ENCODE data around the gene TANC2. TPM values are rescaled to one million over a fixed set of nuclear protein-coding genes. Genes with fewer than 3 reads are reported as not detected.

TANC2 gene
- total RNA-seq, 1 experiment from 2014 or later: 18.6 TPM

DNA sequence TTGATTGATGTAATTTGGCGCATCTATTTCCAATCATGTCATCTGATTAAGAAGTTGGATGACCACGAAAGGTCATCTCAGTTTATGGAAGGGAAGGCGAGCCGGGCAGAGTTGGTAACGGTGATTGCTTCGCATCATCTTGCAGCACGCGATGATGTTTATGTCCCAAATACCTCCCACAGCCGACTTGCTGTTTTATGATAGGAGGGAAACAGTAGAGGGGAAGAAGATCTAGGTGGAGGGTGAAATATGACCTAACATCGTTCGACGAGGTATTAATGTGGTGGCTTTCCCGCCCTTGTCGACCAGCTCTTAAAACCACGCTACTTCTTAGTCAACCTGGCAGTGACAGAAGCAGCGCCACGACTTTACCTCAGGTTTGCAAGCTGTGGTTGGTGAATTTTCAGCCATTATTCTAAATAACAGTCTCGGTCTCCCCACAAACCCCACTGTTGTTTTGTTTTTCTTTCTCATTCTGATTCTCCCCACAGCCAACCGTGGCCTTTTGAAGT, 805 bp upstream of the TANC2 start:
- H3K4me1 Mint-ChIP-seq: peaks cover 32% of the 10 kb centered on the region
- TF ChIP-seq TEAD4 (CRISPR knock-in tag; IDR thresholded peaks at IDR 0.05) (no peak), MLX (CRISPR knock-in tag; IDR thresholded peaks at IDR 0.05) (no peak), ZNF281 (CRISPR knock-in tag; IDR thresholded peaks at IDR 0.05) (no peak), CREB1 (CRISPR knock-in tag; IDR thresholded peaks at IDR 0.05) (no peak), NR3C1 (CRISPR knock-in tag; conservative IDR thresholded peaks at IDR 0.05; ENCODE audit: low read depth) (no peak)
- TF ChIP-seq, protein P1, sequence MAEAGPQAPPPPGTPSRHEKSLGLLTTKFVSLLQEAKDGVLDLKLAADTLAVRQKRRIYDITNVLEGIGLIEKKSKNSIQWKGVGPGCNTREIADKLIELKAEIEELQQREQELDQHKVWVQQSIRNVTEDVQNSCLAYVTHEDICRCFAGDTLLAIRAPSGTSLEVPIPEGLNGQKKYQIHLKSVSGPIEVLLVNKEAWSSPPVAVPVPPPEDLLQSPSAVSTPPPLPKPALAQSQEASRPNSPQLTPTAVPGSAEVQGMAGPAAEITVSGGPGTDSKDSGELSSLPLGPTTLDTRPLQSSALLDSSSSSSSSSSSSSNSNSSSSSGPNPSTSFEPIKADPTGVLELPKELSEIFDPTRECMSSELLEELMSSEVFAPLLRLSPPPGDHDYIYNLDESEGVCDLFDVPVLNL (CRISPR knock-in tag; IDR thresholded peaks at IDR 0.05; ENCODE audit: borderline replicate concordance, low read depth): no peak
- TF ChIP-seq, protein P2, sequence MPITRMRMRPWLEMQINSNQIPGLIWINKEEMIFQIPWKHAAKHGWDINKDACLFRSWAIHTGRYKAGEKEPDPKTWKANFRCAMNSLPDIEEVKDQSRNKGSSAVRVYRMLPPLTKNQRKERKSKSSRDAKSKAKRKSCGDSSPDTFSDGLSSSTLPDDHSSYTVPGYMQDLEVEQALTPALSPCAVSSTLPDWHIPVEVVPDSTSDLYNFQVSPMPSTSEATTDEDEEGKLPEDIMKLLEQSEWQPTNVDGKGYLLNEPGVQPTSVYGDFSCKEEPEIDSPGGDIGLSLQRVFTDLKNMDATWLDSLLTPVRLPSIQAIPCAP (CRISPR knock-in tag; IDR thresholded peaks at IDR 0.05): no peak
- peak overlapping the region; percentile 75; the same call in 1 of the 2 replicates for H3K27ac Mint-ChIP-seq
- H3K36me3 Mint-ChIP-seq: no peaks in the 10 kb centered on the region
- no peaks in the 10 kb centered on the region for H3K9me3 Mint-ChIP-seq
- CTCF ChIA-PET: interaction anchor here (0.6 kb wide), 1 partner anchor 263 kb away, joined by 4 read pairs; no protein-coding TSS in a partner anchor
- H3K27me3 Mint-ChIP-seq (ENCODE audit: low read depth): peaks cover 36% of the 10 kb centered on the region
- H3K4me3 Mint-ChIP-seq: peak overlapping the region; percentile 85
- DNase-seq (ENCODE audit: low spot score) (no peak), ATAC-seq (no peak)
- POLR2A ChIA-PET: interaction anchor here (0.5 kb wide), 1 partner anchor 13 kb away, joined by 3 read pairs; no protein-coding TSS in a partner anchor

DNA sequence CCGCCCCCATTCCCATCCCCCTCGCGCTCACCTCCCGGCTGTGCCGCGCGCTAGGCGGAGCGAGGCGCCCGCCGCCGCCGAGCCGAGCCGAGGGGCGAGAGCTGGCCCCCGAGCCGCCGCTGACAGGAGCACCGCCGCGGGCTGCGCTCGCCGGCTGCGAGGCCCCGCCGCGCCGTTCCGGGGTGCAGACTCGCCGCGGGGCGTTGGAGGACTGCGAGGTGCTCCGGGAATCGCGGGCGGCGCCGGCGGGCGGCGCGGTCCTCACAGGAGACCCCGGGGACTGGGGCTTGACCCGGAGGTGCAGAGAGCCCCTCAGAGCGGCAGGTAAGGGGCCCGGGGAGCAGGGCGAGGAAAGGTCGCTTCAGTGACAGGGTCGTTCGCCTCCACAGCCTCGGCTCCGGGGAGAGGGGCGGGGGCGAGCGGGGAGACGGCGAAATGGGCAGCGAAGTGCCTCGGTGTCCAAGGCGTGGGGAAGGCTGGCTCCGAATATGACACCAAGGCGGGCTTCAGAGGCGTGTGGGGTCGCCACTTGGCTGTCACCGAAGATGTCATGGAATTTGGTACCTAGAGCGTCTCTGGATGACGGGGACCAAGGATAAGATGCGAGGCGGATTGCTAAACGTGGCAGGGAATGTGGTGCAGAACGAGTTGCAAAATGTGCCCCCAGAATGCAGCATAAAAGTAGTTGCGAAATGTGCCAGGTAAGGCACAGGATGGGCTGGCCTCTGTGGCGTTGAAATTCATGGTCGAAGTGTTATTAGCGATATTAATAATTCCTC, 580 bp downstream of the TANC2 start:
- ChIA-PET CTCF (interaction anchor here (0.6 kb wide), 1 partner anchor 23 kb away, joined by 4 read pairs; no protein-coding TSS in a partner anchor), POLR2A (interaction anchor here (0.5 kb wide), 1 partner anchor 256 kb away, joined by 3 read pairs; no protein-coding TSS in a partner anchor)
- Mint-ChIP-seq H3K4me1 (peaks cover 36% of the 10 kb centered on the region), H3K9me3 (peaks cover 5% of the 10 kb centered on the region), H3K27ac (no peak overlapping the region), H3K27me3 (ENCODE audit: low read depth) (peaks cover 34% of the 10 kb centered on the region), H3K4me3 (peak overlapping the region; percentile 81), H3K36me3 (peaks cover 3% of the 10 kb centered on the region)
- TF ChIP-seq, protein P3, sequence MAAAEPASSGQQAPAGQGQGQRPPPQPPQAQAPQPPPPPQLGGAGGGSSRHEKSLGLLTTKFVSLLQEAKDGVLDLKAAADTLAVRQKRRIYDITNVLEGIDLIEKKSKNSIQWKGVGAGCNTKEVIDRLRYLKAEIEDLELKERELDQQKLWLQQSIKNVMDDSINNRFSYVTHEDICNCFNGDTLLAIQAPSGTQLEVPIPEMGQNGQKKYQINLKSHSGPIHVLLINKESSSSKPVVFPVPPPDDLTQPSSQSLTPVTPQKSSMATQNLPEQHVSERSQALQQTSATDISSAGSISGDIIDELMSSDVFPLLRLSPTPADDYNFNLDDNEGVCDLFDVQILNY (CRISPR knock-in tag; IDR thresholded peaks at IDR 0.05): no peak
- TF ChIP-seq ZNF423 (CRISPR knock-in tag; IDR thresholded peaks at IDR 0.05): peak; percentile 82
- peak; percentile 44 for DNase-seq (ENCODE audit: low spot score)
- ATAC-seq: peak; percentile 76

- peaks cover 7% of the 10 kb centered on the region for H3K36me3 Mint-ChIP-seq
- peaks cover 36% of the 10 kb centered on the region for H3K4me1 Mint-ChIP-seq
- no peak overlapping the region for H3K27ac Mint-ChIP-seq
- peaks cover 10% of the 10 kb centered on the region for H3K9me3 Mint-ChIP-seq
- DNase-seq (ENCODE audit: low spot score) (no peak), ATAC-seq (no peak)
- POLR2A ChIA-PET: no interaction called here
- CTCF ChIA-PET: no interaction called here
- H3K4me3 Mint-ChIP-seq: peak overlapping the region; percentile 81
- peaks cover 34% of the 10 kb centered on the region for H3K27me3 Mint-ChIP-seq (ENCODE audit: low read depth)
- TF ChIP-seq ELF4 (CRISPR knock-in tag; IDR thresholded peaks at IDR 0.05; ENCODE audit: low read depth) (no peak), TEAD1 (CRISPR knock-in tag; IDR thresholded peaks at IDR 0.05) (no peak), ZNF425 (CRISPR knock-in tag; conservative IDR thresholded peaks at IDR 0.05) (no peak), CDX4 (CRISPR knock-in tag; IDR thresholded peaks at IDR 0.05; ENCODE audit: borderline replicate concordance) (no peak)
Observed at GRCh38 chr17:62967205-62967529, 1.1 kb downstream of the TANC2 start.
